Measurements from ENCODE around the gene PCNX2. TPM values are rescaled to one million over a fixed set of nuclear protein-coding genes. Genes with fewer than 3 reads are reported as not detected.
"Not testable (repeated sequence)": the region's sequence is repeated elsewhere in the genome, so short reads cannot be mapped to it uniquely, and the experiment has no call there.

The PCNX2 gene
- total RNA-seq, 1 donor from 2014 or later = 17.2 TPM

- H3K9me3 Mint-ChIP-seq (ENCODE audit: unreplicated experiment) = peaks cover 3% of the 10 kb centered on the region
- H3K4me1 Mint-ChIP-seq (ENCODE audit: unreplicated experiment) = peaks cover 4% of the 10 kb centered on the region
- H3K27me3 Mint-ChIP-seq (ENCODE audit: unreplicated experiment) = no peaks in the 10 kb centered on the region
- no peak for DNase-seq (ENCODE audit: extremely low spot score, unreplicated experiment)
- H3K36me3 Mint-ChIP-seq (ENCODE audit: unreplicated experiment) = peaks cover 14% of the 10 kb centered on the region
- H3K4me3 Mint-ChIP-seq (ENCODE audit: unreplicated experiment) = no peak overlapping the region
- TF ChIP-seq, protein P1, sequence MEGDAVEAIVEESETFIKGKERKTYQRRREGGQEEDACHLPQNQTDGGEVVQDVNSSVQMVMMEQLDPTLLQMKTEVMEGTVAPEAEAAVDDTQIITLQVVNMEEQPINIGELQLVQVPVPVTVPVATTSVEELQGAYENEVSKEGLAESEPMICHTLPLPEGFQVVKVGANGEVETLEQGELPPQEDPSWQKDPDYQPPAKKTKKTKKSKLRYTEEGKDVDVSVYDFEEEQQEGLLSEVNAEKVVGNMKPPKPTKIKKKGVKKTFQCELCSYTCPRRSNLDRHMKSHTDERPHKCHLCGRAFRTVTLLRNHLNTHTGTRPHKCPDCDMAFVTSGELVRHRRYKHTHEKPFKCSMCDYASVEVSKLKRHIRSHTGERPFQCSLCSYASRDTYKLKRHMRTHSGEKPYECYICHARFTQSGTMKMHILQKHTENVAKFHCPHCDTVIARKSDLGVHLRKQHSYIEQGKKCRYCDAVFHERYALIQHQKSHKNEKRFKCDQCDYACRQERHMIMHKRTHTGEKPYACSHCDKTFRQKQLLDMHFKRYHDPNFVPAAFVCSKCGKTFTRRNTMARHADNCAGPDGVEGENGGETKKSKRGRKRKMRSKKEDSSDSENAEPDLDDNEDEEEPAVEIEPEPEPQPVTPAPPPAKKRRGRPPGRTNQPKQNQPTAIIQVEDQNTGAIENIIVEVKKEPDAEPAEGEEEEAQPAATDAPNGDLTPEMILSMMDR (IDR thresholded peaks at IDR 0.05) = no peak
- no peak overlapping the region for H3K27ac Mint-ChIP-seq (ENCODE audit: unreplicated experiment)
Observed at GRCh38 chr1:233183226-233184020, 112.1 kb downstream of the PCNX2 start.

DNA sequence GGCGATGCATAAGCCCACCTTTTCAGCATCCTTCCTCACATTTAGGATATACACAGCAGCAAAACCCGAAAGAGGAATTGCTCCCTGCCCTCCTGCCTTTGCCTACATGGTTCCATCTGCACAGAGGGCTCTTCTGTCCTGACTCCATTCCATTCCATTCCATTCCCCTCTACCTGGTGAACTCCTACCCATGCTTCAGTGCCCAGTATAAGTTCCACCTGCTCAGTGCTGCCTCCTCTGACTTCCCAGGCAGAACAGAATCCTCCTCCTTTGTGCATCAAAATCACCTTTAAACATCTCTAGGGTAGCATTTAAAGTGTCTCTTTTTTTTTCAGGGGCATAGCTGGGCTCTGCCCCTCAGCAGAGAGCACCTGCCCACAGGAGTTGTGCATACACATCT, 112.9 kb downstream of the PCNX2 start:
- no peak for DNase-seq (ENCODE audit: extremely low spot score, unreplicated experiment)
- no peak overlapping the region for H3K4me3 Mint-ChIP-seq (ENCODE audit: unreplicated experiment)
- no peak overlapping the region for H3K27ac Mint-ChIP-seq (ENCODE audit: unreplicated experiment)
- TF ChIP-seq, protein P1 (IDR thresholded peaks at IDR 0.05) = no peak
- H3K36me3 Mint-ChIP-seq (ENCODE audit: unreplicated experiment) = peaks cover 22% of the 10 kb centered on the region
- H3K4me1 Mint-ChIP-seq (ENCODE audit: unreplicated experiment) = peaks cover 4% of the 10 kb centered on the region
- H3K27me3 Mint-ChIP-seq (ENCODE audit: unreplicated experiment) = no peaks in the 10 kb centered on the region
- H3K9me3 Mint-ChIP-seq (ENCODE audit: unreplicated experiment) = peaks cover 3% of the 10 kb centered on the region

DNA sequence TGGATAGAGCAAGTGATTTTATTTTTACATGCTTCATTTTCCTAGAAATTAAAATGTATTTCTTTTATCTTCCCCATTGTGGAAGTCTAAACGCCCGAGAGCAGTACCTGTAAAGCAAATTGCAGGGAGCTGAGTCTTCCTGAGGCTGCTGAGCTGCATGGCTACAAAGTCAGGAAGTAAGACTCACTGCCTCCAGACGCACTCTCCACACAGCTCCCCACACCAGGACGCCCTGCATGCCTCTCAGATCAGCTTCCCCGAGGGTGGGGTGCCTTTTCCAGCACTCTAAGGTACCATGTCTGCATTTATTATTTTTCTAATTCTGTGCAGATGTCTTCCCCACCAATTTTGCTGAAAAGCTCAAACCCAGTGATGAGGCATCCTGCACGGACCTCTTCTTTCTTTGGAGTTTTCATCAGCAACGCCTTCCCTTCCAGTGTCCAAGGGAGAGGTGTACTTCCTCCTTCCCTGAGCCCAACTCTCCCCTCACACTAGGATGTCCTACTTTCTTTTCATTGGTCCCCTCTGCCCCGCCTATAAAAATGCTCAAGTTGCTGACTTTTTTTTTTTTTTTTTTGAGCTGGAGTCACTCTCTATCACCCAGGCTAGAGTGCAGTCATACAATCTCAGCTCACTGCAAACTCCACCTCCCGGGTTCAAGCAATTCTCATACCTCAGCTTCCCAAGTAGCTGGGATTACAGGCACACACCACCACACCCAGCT, 114.7 kb downstream of the PCNX2 start:
- H3K27ac Mint-ChIP-seq (ENCODE audit: unreplicated experiment) = no peak overlapping the region
- peaks cover 4% of the 10 kb centered on the region for H3K4me1 Mint-ChIP-seq (ENCODE audit: unreplicated experiment)
- TF ChIP-seq, protein P1 (IDR thresholded peaks at IDR 0.05) = no peak
- no peaks in the 10 kb centered on the region for H3K27me3 Mint-ChIP-seq (ENCODE audit: unreplicated experiment)
- H3K9me3 Mint-ChIP-seq (ENCODE audit: unreplicated experiment) = peaks cover 3% of the 10 kb centered on the region
- peaks cover 29% of the 10 kb centered on the region for H3K36me3 Mint-ChIP-seq (ENCODE audit: unreplicated experiment)
- H3K4me3 Mint-ChIP-seq (ENCODE audit: unreplicated experiment) = no peak overlapping the region
- no peak for DNase-seq (ENCODE audit: extremely low spot score, unreplicated experiment)

- H3K27ac Mint-ChIP-seq (ENCODE audit: unreplicated experiment); H3K9me3 Mint-ChIP-seq (ENCODE audit: unreplicated experiment); H3K27me3 Mint-ChIP-seq (ENCODE audit: unreplicated experiment); DNase-seq (ENCODE audit: extremely low spot score, unreplicated experiment); H3K4me3 Mint-ChIP-seq (ENCODE audit: unreplicated experiment); H3K4me1 Mint-ChIP-seq (ENCODE audit: unreplicated experiment): not testable (repeated sequence)
- H3K36me3 Mint-ChIP-seq (ENCODE audit: unreplicated experiment) = peaks cover 35% of the 10 kb centered on the region
Observed at GRCh38 chr1:233179638-233180037, 115.9 kb downstream of the PCNX2 start.

- Mint-ChIP-seq H3K9me3 (ENCODE audit: unreplicated experiment) (peaks cover 18% of the 10 kb centered on the region), H3K27ac (ENCODE audit: unreplicated experiment) (no peak overlapping the region), H3K4me3 (ENCODE audit: unreplicated experiment) (no peak overlapping the region), H3K27me3 (ENCODE audit: unreplicated experiment) (no peaks in the 10 kb centered on the region), H3K4me1 (ENCODE audit: unreplicated experiment) (no peaks in the 10 kb centered on the region), H3K36me3 (ENCODE audit: unreplicated experiment) (peaks cover 40% of the 10 kb centered on the region)
- TF ChIP-seq, protein P1 (IDR thresholded peaks at IDR 0.05) = peak; percentile 40
- no peak for DNase-seq (ENCODE audit: extremely low spot score, unreplicated experiment)
Observed at GRCh38 chr1:233172201-233172600, 123.3 kb downstream of the PCNX2 start.
